ENCODE results near the gene SCAND1. TPM values are rescaled to one million over a fixed set of nuclear protein-coding genes. Genes with fewer than 3 reads are reported as not detected.
"Not testable (repeated sequence)": the region's sequence is repeated elsewhere in the genome, so short reads cannot be mapped to it uniquely, and the experiment has no call there.

SCAND1 gene
- total RNA-seq: 10 to 100 TPM; 35.5 to 43.6 TPM
- long read RNA-seq, donor 1, transcript SCAND1-201 (2 exons, 902 nt): major isoform, 6 of 19 reads
- long read RNA-seq, donor 1, partial matches to known transcripts: 0 of 19 reads
- long read RNA-seq, donor 1, other reads (novel, unspliced or antisense): 13 of 19 reads
- long read RNA-seq, donor 2, transcript SCAND1-201 (2 exons, 902 nt): major isoform, 16 of 71 reads
- long read RNA-seq, donor 2, partial matches to known transcripts: 0 of 71 reads
- long read RNA-seq, donor 2, other reads (novel, unspliced or antisense): 55 of 71 reads

DNA sequence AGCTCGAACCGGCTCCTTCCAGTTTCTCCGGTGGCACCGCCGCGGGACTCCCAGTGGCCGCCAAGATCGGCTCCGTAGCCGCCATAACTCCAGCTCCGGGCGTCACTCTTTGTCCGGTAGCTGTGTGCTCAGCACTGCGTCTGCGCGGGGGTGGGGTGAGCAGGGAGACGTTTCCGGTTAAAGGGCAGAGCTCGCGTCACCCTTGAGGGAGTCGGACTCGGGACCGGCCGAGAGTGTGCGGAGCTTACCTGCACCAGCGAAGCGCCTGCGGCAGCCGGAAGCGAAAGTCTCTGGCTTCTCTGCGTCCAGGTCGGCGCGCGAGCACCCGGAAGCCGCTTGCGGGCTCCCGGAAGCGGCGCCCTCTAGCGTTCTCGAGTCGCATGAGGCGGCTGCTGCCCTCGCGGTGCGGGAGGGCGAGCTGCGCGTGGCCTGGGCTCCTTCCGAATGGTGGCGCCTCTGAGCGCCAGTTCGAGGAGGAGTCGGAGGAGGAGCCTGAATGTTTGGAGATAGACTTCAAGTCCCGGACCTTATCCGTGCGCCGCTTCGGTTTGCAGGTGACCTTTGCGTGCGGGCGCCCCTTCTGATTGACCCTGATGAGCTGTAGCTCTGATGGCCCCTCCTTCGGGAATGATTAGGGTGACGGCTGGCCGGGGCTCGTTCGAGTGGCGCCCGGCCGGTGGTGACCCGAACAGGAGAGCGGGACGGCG, at the start of gene SCAND1:
SCAND1 (minus strand) TSS at position 303 of the 707 bp plus-strand sequence; CDS start at position 85, 218 bp downstream.
- intact Hi-C loops (cut with DNase I): no loop called here
- peak; percentile 99 for DNase-seq (ENCODE audit: low spot score)

DNA sequence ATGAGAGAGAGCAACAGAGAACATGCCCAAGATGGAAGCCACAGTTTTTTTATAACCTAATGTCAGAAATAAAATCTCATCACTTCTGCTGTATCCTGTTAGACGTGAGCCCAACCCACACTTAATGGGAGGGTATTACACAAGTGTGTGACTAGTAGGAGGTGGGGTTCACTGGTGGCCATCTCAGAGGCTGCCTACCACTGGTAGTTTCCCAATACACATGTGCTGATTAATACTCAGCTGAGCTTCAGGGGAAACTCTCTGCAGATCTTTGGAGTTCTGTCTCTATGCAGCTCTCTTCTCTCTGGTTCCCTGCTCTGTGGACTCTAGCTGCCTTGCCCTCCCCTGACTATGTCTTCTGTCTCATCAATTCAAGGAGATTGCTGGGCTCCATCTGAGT, 49.7 kb upstream of the SCAND1 start:
- DNase-seq (ENCODE audit: low spot score): no peak
- intact Hi-C loops (cut with DNase I): no loop called here

DNA sequence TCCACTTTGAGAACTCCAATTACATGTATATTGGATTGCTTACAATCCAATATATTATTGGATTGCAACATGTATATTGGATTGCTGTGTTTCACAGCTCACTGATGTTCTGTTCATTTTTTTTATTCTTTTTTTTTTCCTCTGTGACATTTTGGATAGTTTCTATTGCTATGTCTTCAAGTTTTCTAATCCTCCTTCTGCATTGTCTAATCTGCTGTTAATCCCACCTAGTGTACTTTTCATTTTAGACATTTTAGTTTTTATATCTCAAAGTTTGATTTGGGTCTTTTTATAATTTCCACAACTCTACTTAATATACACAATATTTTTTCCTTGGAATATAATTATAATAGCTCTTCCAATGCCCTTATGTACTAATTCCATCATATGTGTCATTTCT, 48.6 kb upstream of the SCAND1 start:
- intact Hi-C loops (cut with DNase I): no loop called here
- no peak for DNase-seq (ENCODE audit: low spot score)

DNA sequence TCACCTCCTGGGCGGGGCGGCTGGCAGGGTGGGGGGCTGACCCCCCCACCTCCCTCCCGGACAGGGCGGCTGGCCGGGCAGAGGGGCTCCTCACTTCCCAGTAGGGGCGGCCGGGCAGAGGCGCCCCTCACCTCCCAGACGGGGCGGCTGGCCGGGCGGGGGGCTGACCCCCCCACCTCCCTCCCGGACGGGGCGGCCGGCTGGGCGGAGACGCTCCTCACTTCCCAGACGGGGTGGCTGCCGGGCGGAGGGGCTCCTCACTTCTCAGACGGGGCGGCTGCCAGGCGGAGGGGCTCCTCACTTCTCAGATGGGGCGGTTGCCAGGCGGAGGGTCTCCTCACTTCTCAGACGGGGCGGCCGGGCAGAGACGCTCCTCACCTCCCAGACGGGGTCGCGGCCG, 47.0 kb upstream of the SCAND1 start:
- DNase-seq (ENCODE audit: low spot score); intact Hi-C loops (cut with DNase I): not testable (repeated sequence)

DNA sequence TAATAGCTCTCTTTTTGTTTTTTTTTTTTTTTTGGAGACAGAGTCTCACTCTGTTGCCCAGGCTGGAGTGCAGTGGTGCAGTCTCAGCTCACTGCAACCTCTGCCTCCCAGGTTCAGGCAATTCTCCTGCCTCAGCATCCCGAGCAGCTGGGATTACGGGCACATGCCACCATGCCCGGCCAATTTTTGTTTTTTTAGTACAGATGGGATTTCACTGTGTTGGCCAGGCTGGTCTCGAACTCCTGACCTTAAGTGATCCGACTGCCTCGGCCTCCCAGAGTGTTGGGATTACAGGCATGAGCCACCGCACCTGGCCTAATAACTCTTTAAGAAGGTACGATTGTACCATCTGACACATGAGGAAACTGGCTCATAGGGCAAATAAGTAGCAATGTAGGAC, 42.2 kb upstream of the SCAND1 start:
- not testable (repeated sequence) for DNase-seq (ENCODE audit: low spot score)
- intact Hi-C loops (cut with DNase I): loop anchor here in 1 of 2 donors (2.0 kb wide), 1 partner anchor 146 kb away; no protein-coding TSS in a partner anchor

DNA sequence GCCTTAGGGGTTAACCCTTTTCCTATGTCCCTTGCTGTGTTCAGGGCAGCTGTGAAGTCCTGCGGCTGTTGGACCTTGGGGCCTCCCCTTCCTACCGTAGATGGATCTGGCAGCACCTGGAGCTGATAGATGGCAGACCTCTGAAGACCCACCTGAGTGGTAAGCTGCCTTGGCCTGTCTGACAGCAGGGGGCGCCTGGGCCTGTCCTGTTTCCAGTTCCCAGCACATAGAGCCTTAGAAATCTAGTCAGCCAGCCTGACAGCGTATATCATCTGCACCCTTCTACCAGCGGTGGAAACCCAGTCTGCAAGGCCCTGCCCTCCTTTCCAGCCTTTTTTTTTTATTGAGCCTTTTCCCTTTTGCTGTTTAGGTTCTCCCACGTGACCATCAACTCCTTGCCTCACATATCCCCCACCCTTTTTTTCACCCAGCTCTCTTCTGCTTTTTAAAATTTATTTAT, 40.7 kb upstream of the SCAND1 start:
- DNase-seq (ENCODE audit: low spot score): peak; percentile 92
- intact Hi-C loops (cut with DNase I): loop anchor here in 1 of 2 donors (2.0 to 5.0 kb wide), 2 partner anchors 144 to 202 kb away; no protein-coding TSS in a partner anchor

DNA sequence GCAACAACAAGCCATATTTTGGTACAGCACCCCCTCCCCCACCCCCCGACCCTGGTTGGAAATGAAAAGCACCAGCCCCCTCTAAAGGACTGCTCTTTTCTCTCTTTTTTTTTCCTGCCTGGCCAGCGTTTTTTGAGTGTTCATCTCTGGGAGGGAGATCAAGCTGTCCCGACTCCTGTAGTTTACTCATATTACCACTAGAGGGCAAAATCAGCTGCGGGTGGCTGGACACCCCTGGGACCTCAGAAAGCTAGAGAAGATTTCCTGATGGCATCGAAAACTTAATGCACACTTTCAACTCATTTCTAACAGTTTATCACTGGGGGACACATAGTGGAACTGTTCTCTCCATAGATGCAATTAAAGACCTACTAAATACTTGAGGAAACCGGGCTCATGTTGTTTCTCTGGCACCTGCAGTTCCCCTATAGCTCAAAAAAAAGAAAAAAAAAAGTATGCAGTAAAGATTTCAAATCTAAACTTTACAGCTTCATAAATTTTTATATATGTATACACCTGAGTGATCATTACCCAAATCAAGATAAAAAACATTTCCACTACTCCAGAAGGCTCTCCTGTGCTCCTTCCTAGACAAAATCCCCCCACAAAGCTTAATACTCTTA, 38.5 kb upstream of the SCAND1 start:
- intact Hi-C loops (cut with DNase I): loop anchor here in 1 of 2 donors (5.0 kb wide), 1 partner anchor 204 kb away; no protein-coding TSS in a partner anchor
- no peak for DNase-seq (ENCODE audit: low spot score)

DNA sequence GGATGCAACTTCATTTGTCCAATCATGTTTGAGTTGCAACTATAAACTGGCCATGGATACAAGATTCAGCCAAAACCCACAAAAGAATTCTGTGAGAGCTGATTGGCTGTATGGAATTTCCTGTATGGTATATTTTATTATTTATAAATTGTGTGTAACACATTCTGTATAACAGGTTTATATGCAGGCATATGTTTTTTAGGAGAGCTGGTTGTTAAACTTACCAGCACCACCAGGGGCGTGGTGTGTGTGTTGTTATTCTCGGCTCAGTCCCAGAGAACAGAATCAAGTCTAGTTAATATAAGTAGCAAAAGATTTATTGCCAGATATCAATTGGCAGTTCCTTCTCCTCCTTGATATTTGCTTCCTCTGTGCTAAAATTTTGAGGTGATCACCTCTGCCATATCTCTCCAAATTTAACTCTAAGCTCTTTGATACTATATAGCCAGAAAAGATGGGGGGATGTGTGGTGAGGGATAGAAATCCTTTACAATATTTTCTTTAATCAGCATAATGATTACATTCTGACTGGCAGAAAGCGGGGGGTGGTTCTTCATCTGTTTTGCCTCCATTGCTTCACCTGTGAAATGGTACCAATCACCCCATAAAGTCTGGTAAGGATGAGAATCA, 37.0 kb upstream of the SCAND1 start:
- DNase-seq (ENCODE audit: low spot score): no peak
- intact Hi-C loops (cut with DNase I): loop anchor here in 1 of 2 donors (5.0 kb wide), 1 partner anchor 206 kb away; no protein-coding TSS in a partner anchor

DNA sequence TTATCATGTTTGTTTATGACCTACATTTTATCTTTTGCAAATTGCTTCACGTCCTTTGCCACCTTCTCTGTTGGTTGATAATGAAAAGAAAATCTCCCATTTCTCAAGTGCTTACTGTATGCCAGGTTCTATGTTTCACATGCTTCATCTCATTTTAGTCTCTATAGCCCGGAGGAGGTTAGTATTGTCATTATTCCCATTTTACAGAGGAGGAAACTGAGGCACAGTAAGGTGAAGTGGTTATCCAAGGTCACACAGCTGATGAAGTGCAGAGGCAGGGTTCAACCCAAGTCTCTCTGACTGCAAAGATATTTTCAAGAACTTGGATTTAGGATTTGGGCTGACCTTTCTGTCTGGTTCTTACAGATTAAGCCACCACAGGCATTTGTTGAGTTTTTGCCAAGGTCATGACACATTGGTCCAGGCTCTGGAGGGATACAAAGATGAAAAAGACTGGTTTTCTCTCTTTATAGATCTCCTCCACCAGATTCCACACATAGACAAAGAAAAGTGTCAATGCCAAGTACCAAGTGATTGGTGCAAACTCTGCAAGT, 34.7 kb upstream of the SCAND1 start:
- no peak for DNase-seq (ENCODE audit: low spot score)
- intact Hi-C loops (cut with DNase I): no loop called here

DNA sequence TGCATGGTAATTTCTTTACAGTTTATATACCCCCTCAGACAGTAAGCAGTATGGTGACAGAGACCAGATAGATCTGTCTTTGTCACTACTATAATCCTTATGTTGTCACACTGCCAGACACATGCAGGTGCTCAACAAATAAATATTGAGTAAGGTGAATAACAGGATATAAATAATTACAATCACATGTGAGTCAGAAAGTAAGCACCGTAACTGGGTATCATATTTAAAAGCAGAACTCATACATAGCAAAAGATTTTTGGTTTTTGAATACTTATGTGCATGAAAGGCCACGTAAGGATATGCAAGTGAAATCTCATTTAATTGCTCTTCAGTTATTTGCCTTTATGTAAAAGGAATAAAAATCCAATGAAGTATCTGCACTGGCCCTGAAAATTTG, 31.5 kb upstream of the SCAND1 start:
- DNase-seq (ENCODE audit: low spot score): no peak
- intact Hi-C loops (cut with DNase I): no loop called here

DNA sequence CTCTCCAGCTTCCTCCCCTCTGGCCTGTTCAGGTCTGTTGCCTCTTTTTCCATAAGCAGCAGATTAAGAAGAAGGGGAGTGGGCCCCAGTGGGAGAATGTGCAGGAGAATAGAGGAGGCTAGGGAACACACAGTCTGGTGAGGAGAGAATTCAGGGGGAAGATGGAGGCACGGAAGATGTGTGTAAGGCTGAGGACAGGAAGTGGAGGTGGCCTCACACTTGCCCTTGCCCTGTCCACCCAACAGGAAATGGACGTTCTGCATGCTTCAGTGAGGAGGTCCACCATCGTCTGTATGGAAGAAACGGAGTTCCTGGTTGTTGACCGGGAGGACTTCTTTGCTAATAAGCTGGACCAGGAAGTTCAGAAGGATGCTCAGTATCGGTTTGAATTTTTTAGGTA, 30.1 kb upstream of the SCAND1 start:
- DNase-seq (ENCODE audit: low spot score): no peak
- intact Hi-C loops (cut with DNase I): no loop called here

DNA sequence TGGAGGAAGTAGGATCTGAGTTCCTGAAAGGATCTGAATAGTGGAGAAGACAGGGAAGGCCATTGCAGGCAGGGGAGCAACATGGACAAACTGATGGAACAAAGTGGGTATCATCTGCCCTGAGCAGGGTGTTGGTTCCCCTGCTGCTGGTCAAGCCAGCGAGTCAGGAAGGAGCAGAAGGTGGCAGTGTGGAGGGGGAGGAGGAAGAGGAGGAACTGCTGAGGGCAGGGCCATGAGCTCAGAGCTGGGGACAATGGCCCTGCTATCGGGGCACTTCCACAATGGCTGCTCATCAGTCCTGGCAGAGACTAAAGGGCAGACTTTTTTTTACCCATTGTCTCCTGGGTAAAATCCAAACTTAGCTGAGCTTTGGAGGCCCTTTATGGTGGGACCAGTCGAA, 27.7 kb upstream of the SCAND1 start:
- no peak for DNase-seq (ENCODE audit: low spot score)

DNA sequence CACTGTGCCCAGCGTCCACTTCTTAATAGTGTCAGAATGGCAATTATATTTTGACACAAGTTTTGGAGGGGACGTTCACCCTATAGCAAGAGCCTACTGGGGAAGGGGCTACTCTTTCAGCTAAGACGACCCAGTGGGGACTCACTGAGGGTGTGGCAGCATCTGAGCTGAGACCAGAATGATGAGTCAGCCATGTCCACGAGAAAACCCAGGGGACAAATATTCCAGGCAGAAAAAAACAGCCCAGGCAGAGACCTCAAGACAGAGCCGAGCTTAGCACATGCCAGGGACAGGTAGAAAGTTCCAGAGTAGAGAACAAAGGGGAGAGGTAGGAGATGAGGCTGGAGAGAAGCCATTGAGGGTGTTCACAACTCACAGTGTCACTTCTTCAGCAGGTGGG, 25.2 kb upstream of the SCAND1 start:
- DNase-seq (ENCODE audit: low spot score): no peak
- intact Hi-C loops (cut with DNase I): no loop called here

More for the DNA sequence above, 27.7 kb upstream of the SCAND1 start:
- intact Hi-C loops (cut with DNase I): no loop called here

DNA sequence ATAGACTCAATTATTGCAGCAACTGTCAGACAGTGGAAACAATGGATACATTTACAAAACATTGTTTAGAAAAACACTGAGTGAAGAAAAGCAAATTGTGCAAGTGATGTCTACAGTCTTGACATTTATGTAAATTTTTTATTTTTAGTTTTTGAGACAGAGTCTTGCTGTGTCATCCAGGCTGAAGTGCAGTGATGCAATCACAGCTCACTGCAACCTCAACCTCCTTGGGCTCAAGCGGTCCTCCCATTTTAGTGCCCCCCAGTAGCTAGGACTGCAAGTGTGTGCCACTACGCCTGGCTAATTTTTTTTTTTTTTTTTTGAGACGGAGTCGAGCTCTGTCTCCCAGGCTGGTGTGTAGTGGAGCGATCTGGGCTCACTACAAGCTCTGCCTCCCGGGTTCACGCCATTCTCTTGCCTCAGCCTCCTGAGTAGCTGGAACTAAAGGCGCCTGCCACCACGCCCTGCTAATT, 23.8 kb upstream of the SCAND1 start:
- intact Hi-C loops (cut with DNase I): no loop called here
- no peak for DNase-seq (ENCODE audit: low spot score)

DNA sequence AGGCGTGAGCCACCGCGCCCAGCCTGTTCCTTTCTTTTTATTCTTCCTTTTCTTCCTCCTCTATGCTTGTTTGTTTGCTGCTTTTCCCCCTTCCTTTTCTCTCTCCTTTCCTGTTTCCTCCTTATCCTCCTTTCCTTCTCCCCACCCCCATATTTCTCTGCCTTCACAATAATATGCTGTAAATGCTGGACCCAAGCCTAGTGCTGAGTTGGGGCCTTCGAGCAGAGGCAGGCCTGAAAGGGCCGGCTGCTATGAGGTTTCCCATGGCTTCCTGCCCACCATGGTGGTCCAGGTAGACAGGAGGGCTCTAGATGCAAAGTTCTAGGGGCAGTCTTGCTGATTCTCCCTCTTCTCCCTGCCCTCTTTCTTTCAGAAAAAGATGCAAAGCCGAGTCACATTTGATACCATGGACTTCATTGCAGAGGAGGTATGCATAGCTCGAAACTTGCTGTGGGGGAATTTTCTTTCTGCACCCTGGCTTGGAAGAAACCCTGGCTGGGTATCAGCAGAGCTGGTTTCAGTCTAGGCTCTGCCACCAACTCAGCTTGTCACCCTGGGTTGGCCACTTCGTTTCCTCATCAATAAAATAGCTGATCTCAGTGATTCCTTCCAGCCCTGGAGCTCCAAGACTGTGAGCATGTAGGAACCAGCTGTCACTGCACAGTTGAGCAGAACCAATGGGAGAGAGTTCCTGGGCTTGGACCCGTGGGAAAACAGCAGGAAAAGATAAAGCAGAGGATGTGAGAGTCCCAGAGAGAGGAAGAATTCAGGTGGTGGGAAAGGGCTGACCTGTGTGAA, 21.5 kb upstream of the SCAND1 start:
- intact Hi-C loops (cut with DNase I): no loop called here

DNA sequence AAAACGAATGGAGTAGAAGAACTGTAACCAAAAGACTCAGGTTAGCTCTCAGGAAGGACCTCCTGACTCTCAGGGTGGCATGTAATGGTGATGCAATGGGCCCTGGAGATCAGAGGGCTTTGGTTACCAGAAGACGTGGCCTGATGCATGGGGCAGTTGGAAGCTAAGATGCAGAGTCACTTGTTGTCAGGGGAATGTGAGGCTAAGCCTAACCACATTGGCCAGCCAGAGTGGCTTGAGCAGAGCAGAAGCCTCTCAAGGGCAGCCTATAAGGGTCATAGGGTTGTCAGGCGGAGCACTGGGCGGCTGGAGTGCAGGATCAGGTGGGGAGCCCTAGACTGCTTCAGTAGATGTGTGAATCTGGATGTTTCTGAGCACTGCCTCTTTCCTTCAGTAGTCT, 20.0 kb upstream of the SCAND1 start:
- DNase-seq (ENCODE audit: low spot score): no peak
- intact Hi-C loops (cut with DNase I): no loop called here

More for the DNA sequence above, 21.5 kb upstream of the SCAND1 start:
- no peak for DNase-seq (ENCODE audit: low spot score)

DNA sequence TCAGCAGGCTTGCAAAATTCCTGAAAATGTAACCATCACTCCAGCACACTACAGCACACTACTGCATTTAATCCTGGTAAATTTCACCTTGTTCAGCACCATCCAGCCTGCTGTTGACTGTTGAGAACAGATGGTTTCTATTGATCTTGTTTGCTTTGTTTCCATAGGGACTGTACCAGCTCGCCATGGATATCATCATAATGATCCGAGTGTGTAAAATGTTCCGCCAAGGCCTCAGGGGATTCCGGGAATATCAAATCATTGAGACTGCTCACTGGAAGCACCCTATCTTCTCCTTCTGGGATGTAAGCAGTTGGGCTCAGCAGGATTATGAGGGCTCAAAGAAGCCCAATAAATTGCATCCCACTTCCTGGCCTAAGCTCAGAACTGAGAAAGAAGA, 18.2 kb upstream of the SCAND1 start:
- no peak for DNase-seq (ENCODE audit: low spot score)
- intact Hi-C loops (cut with DNase I): no loop called here

DNA sequence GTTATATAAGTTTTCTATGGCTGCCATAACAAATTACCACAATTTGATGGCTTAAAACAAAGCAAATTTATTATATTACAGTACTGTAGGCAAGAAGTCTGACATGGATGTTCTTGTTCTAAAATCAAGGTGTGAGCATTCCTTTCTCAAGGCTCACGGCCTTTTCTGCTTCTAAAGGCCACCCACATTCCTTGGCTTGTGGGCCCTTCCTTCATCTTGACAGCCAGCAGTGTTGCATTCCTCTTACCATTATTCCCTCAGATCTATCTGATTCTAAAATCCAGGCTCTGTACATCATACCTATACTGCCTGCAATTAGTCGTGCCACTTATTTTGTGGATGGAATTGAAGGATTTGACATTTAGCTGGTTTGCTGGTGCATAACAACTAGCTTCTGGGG, 17.7 kb upstream of the SCAND1 start:
- intact Hi-C loops (cut with DNase I): no loop called here

More for the DNA sequence above, 17.7 kb upstream of the SCAND1 start:
- no peak for DNase-seq (ENCODE audit: low spot score)

Data from posterior vena cava (tissue), 2 donors.